H1 (cell line): ENCODE measurements around the gene ZNF385B. TPM values are rescaled to one million over a fixed set of nuclear protein-coding genes. Genes with fewer than 3 reads are reported as not detected.

ENCODE experiments used
- CTCF ChIA-PET: fragments of 300-600 bp; sonication (Branson Sonifier 250); formaldehyde crosslinking; loops from one replicate; lab custom pipeline; 2021; ENCODE audit not compliant: partially characterized antibody; lab: Charles Lee
- POLR2A ChIA-PET: fragments of 300-600 bp; sonication (Branson Sonifier 250); formaldehyde crosslinking; loops from one replicate; lab custom pipeline; 2021; ENCODE audit warnings: inconsistent platforms; ENCODE audit not compliant: partially characterized antibody; lab: Charles Lee
- DNase-seq, 2 experiments: peaks; one replicate each; pipeline versions ENCODE4 v3.0.0 to v3.0.0-alpha.2; 2010 to 2022; ENCODE audit warnings: low spot score in 2 of 2, low read depth in 1 of 2, mixed read lengths in 1 of 2
- FAIRE-seq: peaks from 2 replicates; lab custom pipeline; 2011; peaks lifted over from hg19 to GRCh38; lab: Jason Lieb, UNC
- H2AFZ ChIP-seq: 2 replicates; pipeline ENCODE4 v1.8.1; 2012; ENCODE audit warnings: low read length, inconsistent platforms
- H2AK5ac ChIP-seq: 2 replicates; pipeline ENCODE4 v1.6.1; 2013; ENCODE audit warnings: low read depth, low read length
- H2BK120ac ChIP-seq: replicated peaks from 2 replicates; pipeline ENCODE3; 2013; ENCODE audit warnings: low read depth, low read length, inconsistent platforms
- H2BK12ac ChIP-seq: 2 replicates; pipeline ENCODE4 v1.6.1; 2013; ENCODE audit warnings: low read depth, low read length
- H2BK15ac ChIP-seq: 2 replicates; pipeline ENCODE4 v1.6.1; 2013; ENCODE audit warnings: low read length
- H2BK20ac ChIP-seq: 2 replicates; pipeline ENCODE4 v1.6.1; 2013; ENCODE audit warnings: low read length
- H2BK5ac ChIP-seq: 2 replicates; pipeline ENCODE4 v1.6.1; 2013; ENCODE audit warnings: low read depth, low read length
- H3K14ac ChIP-seq: 2 replicates; pipeline ENCODE4 v1.6.1; 2013; ENCODE audit warnings: inconsistent platforms; ENCODE audit not compliant: insufficient read length
- H3K18ac ChIP-seq: 2 replicates; pipeline ENCODE4 v1.6.1; 2013; ENCODE audit warnings: low read length; ENCODE audit errors: extremely low read depth
- H3K23ac ChIP-seq: 2 replicates; pipeline ENCODE4 v1.6.1; 2013; ENCODE audit warnings: inconsistent platforms; ENCODE audit not compliant: insufficient read length
- H3K23me2 ChIP-seq: 2 replicates; pipeline ENCODE4 v1.6.1; 2013; ENCODE audit warnings: low read depth, low read length
- H3K27ac ChIP-seq: 2 replicates; pipeline ENCODE4 v1.6.1; 2011; ENCODE audit warnings: low read depth, low read length, inconsistent platforms
- H3K27me3 ChIP-seq, 4 experiments: replicated peaks in 1 of 4; 1 replicate in 1 of 4; 2 replicates in 3 of 4; pipeline versions ENCODE4 v1.6.1 to v1.8.1; 2011 to 2013; ENCODE audit warnings: low read length in 3 of 4, mild to moderate bottlenecking in 3 of 4, inconsistent platforms in 2 of 4, mixed read lengths in 2 of 4, moderate library complexity in 1 of 4; ENCODE audit not compliant: control insufficient read depth in 3 of 4, insufficient read depth in 3 of 4; ENCODE audit errors: extremely low read depth in 1 of 4
- H3K36me3 ChIP-seq, 4 experiments: 2 replicates each; pipeline versions ENCODE4 v1.6.1 to v1.8.1; 2011 to 2013; ENCODE audit warnings: mild to moderate bottlenecking in 4 of 4, low read length in 3 of 4, moderate library complexity in 2 of 4, control low read depth in 1 of 4, inconsistent platforms in 1 of 4; ENCODE audit not compliant: insufficient read depth in 4 of 4, control insufficient read depth in 2 of 4
- H3K4ac ChIP-seq: replicated peaks from 2 replicates; pipeline ENCODE3; 2013; ENCODE audit warnings: low read length, low read depth, mixed read lengths, inconsistent platforms; ENCODE audit not compliant: insufficient read length
- H3K4me1 ChIP-seq, 4 experiments: replicated peaks in 1 of 4; 1 replicate in 1 of 4; 2 replicates in 3 of 4; pipeline versions ENCODE4 v1.6.1 to v1.8.1; 2011 to 2013; ENCODE audit warnings: low read length in 3 of 4, inconsistent platforms in 2 of 4, mixed read lengths in 1 of 4; ENCODE audit not compliant: insufficient read depth in 4 of 4, control insufficient read depth in 3 of 4
- H3K4me2 ChIP-seq, 2 experiments: 2 replicates each; pipeline versions ENCODE4 v1.6.1 to v1.8.1; 2011 to 2013; ENCODE audit warnings: low read depth in 2 of 2, low read length in 2 of 2, control low read depth in 1 of 2, inconsistent platforms in 1 of 2, mild to moderate bottlenecking in 1 of 2; ENCODE audit not compliant: insufficient read depth in 1 of 2
- H3K4me3 ChIP-seq, 4 experiments: fragments of 200-600, 300-600 bp in 1 of 4; sonication (generic), shearing (Covaris generic), sonication (Bioruptor Twin) in 1 of 4; 2 replicates each; pipeline versions ENCODE4 v1.5.1 to v1.8.1; 2011 to 2016; ENCODE audit warnings: low read length in 4 of 4, low read depth in 3 of 4, control low read depth in 2 of 4, inconsistent platforms in 2 of 4, mild to moderate bottlenecking in 2 of 4, mixed read lengths in 1 of 4, moderate library complexity in 1 of 4; ENCODE audit not compliant: insufficient read depth in 2 of 4; ENCODE audit errors: extremely low read depth in 1 of 4
- H3K56ac ChIP-seq: replicated peaks from 2 replicates; pipeline ENCODE3; 2013; ENCODE audit warnings: low read depth, mild to moderate bottlenecking, mixed read lengths, low read length, inconsistent platforms; ENCODE audit not compliant: insufficient read length
- H3K79me1 ChIP-seq: 2 replicates; pipeline ENCODE4 v1.6.1; 2013; ENCODE audit warnings: low read depth, low read length, control low read depth
- H3K79me2 ChIP-seq, 2 experiments: 2 replicates each; pipeline versions ENCODE4 v1.6.1 to v1.8.1; 2012 to 2013; ENCODE audit warnings: low read length in 2 of 2, mild to moderate bottlenecking in 2 of 2, inconsistent platforms in 1 of 2; ENCODE audit not compliant: insufficient read depth in 2 of 2, control insufficient read depth in 1 of 2
- H3K9ac ChIP-seq, 4 experiments: replicated peaks in 1 of 4; 1 replicate in 1 of 4; 2 replicates in 3 of 4; pipeline versions ENCODE4 v1.6.1 to v1.8.1; 2011 to 2013; ENCODE audit warnings: low read depth in 3 of 4, low read length in 3 of 4, control low read depth in 2 of 4, mild to moderate bottlenecking in 2 of 4, moderate library complexity in 2 of 4, inconsistent platforms in 1 of 4; ENCODE audit errors: extremely low read depth in 1 of 4
- H3K9me3 ChIP-seq, 2 experiments: 2 replicates each; pipeline versions ENCODE4 v1.6.1 to v1.8.1; 2012 to 2013; ENCODE audit warnings: mild to moderate bottlenecking in 2 of 2, moderate library complexity in 2 of 2, control low read depth in 1 of 2, inconsistent platforms in 1 of 2, low read depth in 1 of 2, low read length in 1 of 2, mixed read lengths in 1 of 2; ENCODE audit not compliant: insufficient read depth in 2 of 2
- H4K20me1 ChIP-seq, 2 experiments: replicated peaks in 1 of 2; 2 replicates each; pipeline versions ENCODE3 to v1.8.1; 2011 to 2013; ENCODE audit warnings: inconsistent platforms in 2 of 2, low read length in 2 of 2, mild to moderate bottlenecking in 1 of 2; ENCODE audit not compliant: insufficient read depth in 2 of 2, control insufficient read depth in 1 of 2
- H4K5ac ChIP-seq: 2 replicates; pipeline ENCODE4 v1.6.1; 2013; ENCODE audit warnings: low read length, low read depth, mixed read lengths, inconsistent platforms; ENCODE audit not compliant: insufficient read length
- H4K8ac ChIP-seq: 2 replicates; pipeline ENCODE4 v1.8.0; 2013; ENCODE audit warnings: mild to moderate bottlenecking, moderate library complexity, low read length, inconsistent platforms; ENCODE audit not compliant: insufficient read depth; ENCODE audit errors: extremely low read depth
- H4K91ac ChIP-seq: replicated peaks from 2 replicates; pipeline ENCODE3; 2013; ENCODE audit warnings: low read length, mixed read lengths, inconsistent platforms; ENCODE audit not compliant: insufficient read length
- CBX5 ChIP-seq: fragments of 300-800, 300-1000 bp; sonication (generic); IDR thresholded peaks from 2 replicates; pipeline ENCODE4 v1.7.1; 2016; ENCODE audit warnings: antibody characterized with exemption, low read length, low read depth
- JUND ChIP-seq: IDR thresholded peaks from 2 replicates; pipeline ENCODE4 v1.6.1; 2011; ENCODE audit warnings: mild to moderate bottlenecking, improper control_type of control experiment, low read length
- POU5F1 ChIP-seq: IDR thresholded peaks from 2 replicates; pipeline ENCODE4 v1.6.1; 2011; ENCODE audit warnings: low read depth, mild to moderate bottlenecking, low read length, moderate library complexity
- WGBS, 2 experiments: shearing (Covaris generic) in 1 of 2; methylation state at CpG; one replicate each; pipeline versions ENCODE4 v1.1.6 to v1.1.7; 2013 to 2015; ENCODE audit warnings: low lambda C conversion rate in 2 of 2, mixed read lengths in 2 of 2, inconsistent platforms in 1 of 2, low coverage in 1 of 2, missing lambda C conversion rate in 1 of 2; ENCODE audit not compliant: insufficient replicate concordance in 2 of 2, insufficient coverage in 1 of 2, insufficient read length in 1 of 2; ENCODE audit errors: extremely low coverage in 1 of 2, missing lambda C conversion rate in 1 of 2; 5-methylcytosine and 5-hydroxymethylcytosine counted together
- polyA plus RNA-seq, 7 experiments: library from polyadenylated mRNA; depleted of rRNA in 3 of 7; stranded (reverse) in 5 of 7; unstranded in 2 of 7; fragments of >200 nt in 5 of 7; fragments of 200-250 nt in 2 of 7; gene quantifications; 1 replicate in 5 of 7; 2 replicates in 1 of 7; 4 replicates in 1 of 7; pipeline versions ENCODE4 v1.2.1 to v1.2.3, GENCODE V29; 2011 to 2013; ENCODE audit warnings: missing spikeins in 2 of 7, mixed read lengths in 2 of 7
- total RNA-seq: library from RNA; stranded (reverse); fragmentation: NEBNext Ultra II Directional; extraction: Animal tissue kit (Norgen Biotek cat#: 25700); gene quantifications from 2 replicates; pipeline ENCODE4 v1.2.1, GENCODE V29; 2021

The ZNF385B gene
- total and polyA plus RNA-seq, 2 of the 8 experiments (the other 6 are each of a cell fraction or from before 2014, with no cell fraction given), result 1.1 to 3.7 TPM

DNA sequence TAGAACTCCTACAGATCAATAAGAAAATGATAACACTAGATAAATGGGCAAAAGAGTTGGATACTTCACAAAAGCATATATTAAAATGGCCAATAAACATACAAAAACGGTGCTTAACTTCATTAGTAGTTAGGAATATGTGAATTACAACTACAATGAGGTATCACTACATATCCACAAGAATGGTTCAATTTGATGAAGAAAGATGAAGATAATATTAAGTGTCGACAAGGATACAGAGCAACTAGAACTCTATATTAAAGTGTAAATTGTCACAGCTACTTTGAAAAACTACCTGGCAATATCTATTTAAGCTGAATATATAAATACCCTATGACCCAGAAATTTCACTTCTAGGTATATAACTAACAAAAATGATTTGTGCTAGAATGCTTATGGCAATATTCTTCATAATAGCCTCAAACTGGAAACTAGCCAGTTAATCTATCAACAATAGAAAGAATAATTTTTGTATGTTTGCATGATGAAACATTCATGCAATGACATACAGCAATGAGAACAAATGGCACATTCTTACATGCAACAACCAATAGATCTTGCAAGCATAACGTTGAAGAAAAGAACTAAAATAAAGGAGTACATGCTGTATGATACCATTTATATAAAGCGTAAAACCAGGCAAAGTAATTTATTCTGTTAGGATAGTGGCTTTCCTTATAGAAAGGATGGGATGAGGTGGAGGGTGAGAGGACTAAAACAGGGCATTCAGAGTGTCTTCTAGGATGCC lies 306.6 kb downstream of the ZNF385B start:
- no peak overlapping the region for H2BK5ac ChIP-seq
- no peaks in the 10 kb centered on the region for H3K36me3 ChIP-seq
- no peaks in the 10 kb centered on the region for H3K27me3 ChIP-seq
- H3K4me2 ChIP-seq, result no peak overlapping the region
- no peak overlapping the region for H2AFZ ChIP-seq
- H3K4me1 ChIP-seq, result peaks cover 2 to 10% (median 5%) of the 10 kb centered on the region in 4 experiments; a peak in 4 of 7 replicates
- DNase-seq, result no peak
- CTCF ChIA-PET, result interaction anchor here (1.0 to 1.9 kb wide), 2 partner anchors 15 to 140 kb away, joined by 3 to 5 read pairs; no protein-coding TSS in a partner anchor
- no peaks in the 10 kb centered on the region for H4K20me1 ChIP-seq
- TF ChIP-seq CBX5, result no peak
- TF ChIP-seq POU5F1, result no peak
- no peak for TF ChIP-seq JUND
- TF ChIP-seq, all 59 proteins: peak for 0
- no peak overlapping the region for H3K27ac ChIP-seq
- H3K4me3 ChIP-seq, result no peak overlapping the region
- H2BK120ac ChIP-seq, result no peak overlapping the region
- H3K56ac ChIP-seq, result no peak overlapping the region
- H3K14ac ChIP-seq, result no peak overlapping the region
- no peaks in the 10 kb centered on the region for H3K79me2 ChIP-seq
- H2BK15ac ChIP-seq, result no peak overlapping the region
- no peak overlapping the region for H4K8ac ChIP-seq
- H3K79me1 ChIP-seq, result no peaks in the 10 kb centered on the region
- no peak overlapping the region for H3K9ac ChIP-seq
- no peaks in the 10 kb centered on the region for H3K9me3 ChIP-seq
- POLR2A ChIA-PET, result no interaction called here
- H4K91ac ChIP-seq, result no peak overlapping the region
- no peak overlapping the region for H3K23ac ChIP-seq
- 90% methylated on average over 4 of the region's 4 CpGs; no CpG with 5 or more reads in 1 of the 2 experiments for WGBS, 2 experiments
- H2BK20ac ChIP-seq, result no peak overlapping the region
- H4K5ac ChIP-seq, result no peak overlapping the region
- no peak overlapping the region for H2AK5ac ChIP-seq
- H3K23me2 ChIP-seq, result no peaks in the 10 kb centered on the region
- no peak overlapping the region for H3K4ac ChIP-seq
- no peak overlapping the region for H2BK12ac ChIP-seq
- no peak overlapping the region for H3K18ac ChIP-seq
- no peak for FAIRE-seq
